HepG2 (cell line): ENCODE data around the gene CPSF7. TPM values are rescaled to one million over a fixed set of nuclear protein-coding genes. Genes with fewer than 3 reads are reported as not detected.

Experiments
- CBX1 ChIP-seq: IDR thresholded peaks from one replicate; pipeline ENCODE4 v1.6.1; 2016; ENCODE audit warnings: antibody characterized with exemption, low read depth
- ESRRA ChIP-seq: sonication (generic); formaldehyde crosslinking; IDR thresholded peaks from 2 replicates; pipeline ENCODE4 v1.5.1; 2020; ENCODE audit warnings: mild to moderate bottlenecking, low read depth, missing genetic modification reagents
- FOXA1 ChIP-seq, 2 experiments: fragments of 450-650 bp in 1 of 2; sonication (generic) in 1 of 2; formaldehyde crosslinking in 1 of 2; IDR thresholded peaks; 2 replicates each; pipeline versions ENCODE4 v1.4.0 to v1.6.1; 2016 to 2020; ENCODE audit warnings: missing genetic modification reagents in 1 of 2
- RBFOX2 ChIP-seq: fragments of 200-400 bp; formaldehyde crosslinking; IDR thresholded peaks from 2 replicates; pipeline ENCODE4 v1.6.1; 2017; ENCODE audit warnings: low read depth, mild to moderate bottlenecking, low read length
- polyA plus RNA-seq, 8 experiments: library from polyadenylated mRNA; depleted of rRNA in 3 of 8; stranded (reverse) in 7 of 8; unstranded in 1 of 8; fragments of >200 nt; fragmentation: Illumina TruSeq in 4 of 8; extraction: Trizol in 4 of 8; gene quantifications; 2 replicates each; pipeline versions ENCODE4 v1.2.1 to v1.2.3, GENCODE V29; 2011 to 2016; ENCODE audit warnings: low read depth in 4 of 8, missing spikeins in 1 of 8, mixed read lengths in 1 of 8; ENCODE audit not compliant: insufficient read depth in 1 of 8
- total RNA-seq, 5 experiments: library from RNA; depleted of rRNA; stranded (reverse); fragments of >200 nt; fragmentation: Illumina TruSeq; extraction: Trizol; gene quantifications; 2 replicates each; pipeline ENCODE4 v1.2.3, GENCODE V29; 2016; ENCODE audit warnings: low read depth in 1 of 5
- TF ChIP-seq, protein P1 (sequence below): sonication (generic); formaldehyde crosslinking; IDR thresholded peaks from 2 replicates; pipeline ENCODE4 v1.4.0; 2020; ENCODE audit warnings: mild to moderate bottlenecking, low read depth, missing genetic modification reagents
- TF ChIP-seq, protein P2 (sequence below): IDR thresholded peaks from 2 replicates; pipeline ENCODE4 v1.6.1; 2012; ENCODE audit warnings: inconsistent platforms
- TF ChIP-seq, protein P3 (sequence below): sonication (generic); formaldehyde crosslinking; IDR thresholded peaks from 2 replicates; pipeline ENCODE4 v1.5.0; 2020; ENCODE audit warnings: missing genetic modification reagents
- TF ChIP-seq, protein P4 (sequence below): fragments of 450-650 bp; IDR thresholded peaks from 2 replicates; pipeline ENCODE4 v1.6.1; 2017

Gene CPSF7
- total and polyA plus RNA-seq, 2 of the 13 experiments (the other 11 are each of a cell fraction or from before 2014, with no cell fraction given), result 34.1 to 36.8 TPM

DNA sequence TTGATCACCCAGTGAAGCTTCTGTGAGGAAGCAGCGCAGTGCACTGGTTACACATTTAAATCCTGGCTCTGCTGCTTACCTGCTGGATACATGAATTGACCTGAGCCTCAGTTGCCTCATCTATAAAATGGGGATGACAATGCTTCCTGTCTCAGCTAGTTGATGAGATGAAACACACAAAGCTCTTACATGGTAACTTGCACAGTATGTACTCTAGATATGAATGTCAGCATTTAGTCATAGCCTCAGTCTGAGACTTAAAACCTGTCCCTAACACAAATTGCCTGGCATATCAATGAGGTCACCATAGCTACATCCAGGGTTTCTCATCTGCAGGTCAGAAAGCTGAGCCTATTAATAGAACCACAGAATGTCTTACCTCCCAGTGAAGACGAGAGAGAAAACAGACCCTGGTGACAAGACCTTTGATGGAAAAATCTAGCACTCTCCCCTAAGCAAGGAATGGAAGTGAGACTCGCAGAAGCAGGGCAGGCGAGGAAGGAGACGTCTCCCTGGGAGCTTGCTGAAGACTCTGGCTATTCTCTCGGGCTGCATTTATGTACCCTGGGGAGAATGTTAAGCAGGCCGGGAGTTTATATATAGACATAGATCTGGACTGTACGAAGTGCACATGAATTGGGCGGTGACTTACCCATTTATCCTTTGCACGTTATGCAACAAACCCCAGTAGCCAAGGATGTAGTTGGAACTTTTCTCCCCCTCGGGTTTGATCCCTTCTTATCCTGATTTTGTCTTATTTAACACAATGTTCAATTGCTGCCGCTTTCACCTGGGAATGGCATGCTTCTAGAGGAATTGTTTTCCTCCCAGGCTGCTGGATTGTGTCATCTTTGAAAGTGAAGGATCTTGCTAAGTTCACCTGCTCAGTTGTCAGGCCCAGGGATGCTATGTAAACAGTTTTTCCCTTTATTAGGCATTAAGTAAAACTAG, 18.1 kb upstream of the CPSF7 start (continued):
- 0 out of 2 replicates have a peak, but pooled peaks have one; percentile 25 for TF ChIP-seq RBFOX2
- no peak for TF ChIP-seq ESRRA (CRISPR knock-in tag)
- TF ChIP-seq, protein P1, sequence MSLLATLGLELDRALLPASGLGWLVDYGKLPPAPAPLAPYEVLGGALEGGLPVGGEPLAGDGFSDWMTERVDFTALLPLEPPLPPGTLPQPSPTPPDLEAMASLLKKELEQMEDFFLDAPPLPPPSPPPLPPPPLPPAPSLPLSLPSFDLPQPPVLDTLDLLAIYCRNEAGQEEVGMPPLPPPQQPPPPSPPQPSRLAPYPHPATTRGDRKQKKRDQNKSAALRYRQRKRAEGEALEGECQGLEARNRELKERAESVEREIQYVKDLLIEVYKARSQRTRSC (CRISPR knock-in tag), result no peak
- no peak for TF ChIP-seq FOXA1 (IDR thresholded peaks at IDR 0.05)
- TF ChIP-seq FOXA1 (CRISPR knock-in tag; IDR thresholded peaks at IDR 0.05), result no peak
- TF ChIP-seq, protein P2, sequence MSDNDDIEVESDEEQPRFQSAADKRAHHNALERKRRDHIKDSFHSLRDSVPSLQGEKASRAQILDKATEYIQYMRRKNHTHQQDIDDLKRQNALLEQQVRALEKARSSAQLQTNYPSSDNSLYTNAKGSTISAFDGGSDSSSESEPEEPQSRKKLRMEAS, result no peak
- TF ChIP-seq, protein P3, sequence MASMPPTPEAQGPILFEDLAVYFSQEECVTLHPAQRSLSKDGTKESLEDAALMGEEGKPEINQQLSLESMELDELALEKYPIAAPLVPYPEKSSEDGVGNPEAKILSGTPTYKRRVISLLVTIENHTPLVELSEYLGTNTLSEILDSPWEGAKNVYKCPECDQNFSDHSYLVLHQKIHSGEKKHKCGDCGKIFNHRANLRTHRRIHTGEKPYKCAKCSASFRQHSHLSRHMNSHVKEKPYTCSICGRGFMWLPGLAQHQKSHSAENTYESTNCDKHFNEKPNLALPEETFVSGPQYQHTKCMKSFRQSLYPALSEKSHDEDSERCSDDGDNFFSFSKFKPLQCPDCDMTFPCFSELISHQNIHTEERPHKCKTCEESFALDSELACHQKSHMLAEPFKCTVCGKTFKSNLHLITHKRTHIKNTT (CRISPR knock-in tag), result no peak
- TF ChIP-seq CBX1, result no peak
- TF ChIP-seq, protein P4, sequence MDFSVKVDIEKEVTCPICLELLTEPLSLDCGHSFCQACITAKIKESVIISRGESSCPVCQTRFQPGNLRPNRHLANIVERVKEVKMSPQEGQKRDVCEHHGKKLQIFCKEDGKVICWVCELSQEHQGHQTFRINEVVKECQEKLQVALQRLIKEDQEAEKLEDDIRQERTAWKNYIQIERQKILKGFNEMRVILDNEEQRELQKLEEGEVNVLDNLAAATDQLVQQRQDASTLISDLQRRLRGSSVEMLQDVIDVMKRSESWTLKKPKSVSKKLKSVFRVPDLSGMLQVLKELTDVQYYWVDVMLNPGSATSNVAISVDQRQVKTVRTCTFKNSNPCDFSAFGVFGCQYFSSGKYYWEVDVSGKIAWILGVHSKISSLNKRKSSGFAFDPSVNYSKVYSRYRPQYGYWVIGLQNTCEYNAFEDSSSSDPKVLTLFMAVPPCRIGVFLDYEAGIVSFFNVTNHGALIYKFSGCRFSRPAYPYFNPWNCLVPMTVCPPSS, result no peak
